GM12878 (cell line): Measurements from ENCODE around the gene CDH1. TPM values are rescaled to one million over a fixed set of nuclear protein-coding genes. Genes with fewer than 3 reads are reported as not detected.
"Not testable (repeated sequence)": the region's sequence is repeated elsewhere in the genome, so short reads cannot be mapped to it uniquely, and the experiment has no call there.

Experiments used
- ATAC-seq: fragments of 200-7000 bp; cut with Tn5 transposase; 3 replicates; pipeline ENCODE4 v1.9.1; 2020; ENCODE audit warnings: mild to moderate bottlenecking, moderate library complexity
- BruUV-seq: library from RNA; stranded (reverse); fragments of 400-500 nt; replicated peaks from 2 replicates; lab custom pipeline; 2021; lab: Mats Ljungman, UMichigan
- CTCF ChIA-PET: fragments of 300-600 bp; sonication (Branson Sonifier 250); formaldehyde crosslinking; extraction: SDS; loops from one replicate; lab custom pipeline; 2021; ENCODE audit warnings: inconsistent platforms; lab: Yijun Ruan, JAX
- POLR2A ChIA-PET: fragments of 350-600 bp; formaldehyde crosslinking; extraction: SDS; loops from one replicate; lab custom pipeline; 2021; ENCODE audit warnings: inconsistent platforms; lab: Charles Lee
- RAD21 ChIA-PET: fragments of 300-600 bp; sonication (Branson Sonifier 250); formaldehyde crosslinking; loops from one replicate; lab custom pipeline; 2023; ENCODE audit warnings: antibody characterized with exemption; ENCODE audit not compliant: unreplicated experiment; lab: Charles Lee
- SMC1A ChIA-PET: fragments of 300-600 bp; sonication (Branson Sonifier 250); formaldehyde crosslinking; loops from one replicate; lab custom pipeline; 2023; ENCODE audit not compliant: unreplicated experiment, uncharacterized antibody; lab: Charles Lee
- DNase-seq: peaks from one replicate; pipeline ENCODE4 v3.0.0-alpha.2; 2011; ENCODE audit warnings: low read depth, low spot score
- FAIRE-seq: peaks from 3 replicates; lab custom pipeline; 2011; peaks lifted over from hg19 to GRCh38; lab: Jason Lieb, UNC
- H2AFZ ChIP-seq: 2 replicates; pipeline ENCODE4 v1.6.0; 2011; ENCODE audit warnings: low read depth, low read length, control low read depth; ENCODE audit not compliant: control insufficient read depth
- H3K27ac ChIP-seq: 2 replicates; pipeline ENCODE4 v1.5.1; 2011; ENCODE audit warnings: control low read depth; ENCODE audit not compliant: control insufficient read depth, insufficient read depth
- H3K27me3 ChIP-seq, 2 experiments: replicated peaks in 1 of 2; 2 replicates each; pipeline versions ENCODE4 v1.6.0 to v1.6.1; 2011; ENCODE audit warnings: low read length in 1 of 2; ENCODE audit not compliant: control insufficient read depth in 2 of 2, insufficient read depth in 2 of 2
- H3K36me3 ChIP-seq, 2 experiments: 2 replicates each; pipeline ENCODE4 v1.5.1; 2011; ENCODE audit warnings: low read length in 1 of 2; ENCODE audit not compliant: control insufficient read depth in 2 of 2, insufficient read depth in 2 of 2
- H3K4me1 ChIP-seq: 2 replicates; pipeline ENCODE4 v1.6.1; 2011; ENCODE audit warnings: mild to moderate bottlenecking, low read length, moderate library complexity, mixed read lengths; ENCODE audit not compliant: control insufficient read depth, insufficient read depth
- H3K4me2 ChIP-seq: 2 replicates; pipeline ENCODE4 v1.6.0; 2011; ENCODE audit warnings: control low read depth; ENCODE audit not compliant: control insufficient read depth, insufficient read depth
- H3K4me3 ChIP-seq: fragments of 200-600 bp; sonication (generic); 2 replicates; pipeline ENCODE4 v1.5.1; 2016
- H3K79me2 ChIP-seq: 2 replicates; pipeline ENCODE4 v1.6.0; 2011; ENCODE audit warnings: low read length; ENCODE audit not compliant: control insufficient read depth, insufficient read depth
- H3K9ac ChIP-seq: 2 replicates; pipeline ENCODE4 v1.8.0; 2011; ENCODE audit warnings: low read length, control low read depth, mixed read lengths; ENCODE audit not compliant: control insufficient read depth, insufficient read depth
- H3K9me3 ChIP-seq: replicated peaks from 3 replicates; pipeline ENCODE4 v1.5.1; 2011; ENCODE audit warnings: mild to moderate bottlenecking, low read length; ENCODE audit not compliant: control insufficient read depth, insufficient read depth
- H4K20me1 ChIP-seq: 2 replicates; pipeline ENCODE4 v1.6.0; 2011; ENCODE audit not compliant: control insufficient read depth, insufficient read depth
- BCL11A ChIP-seq: IDR thresholded peaks from 2 replicates; pipeline ENCODE4 v1.6.1; 2011; ENCODE audit warnings: low read depth, low read length
- CEBPB ChIP-seq, 2 experiments: fragments of 150-350 bp in 1 of 2; IDR thresholded peaks; 2 replicates each; pipeline ENCODE4 v1.6.1; 2012 to 2014; ENCODE audit warnings: low read depth in 2 of 2, low read length in 2 of 2, borderline replicate concordance in 1 of 2, inconsistent platforms in 1 of 2
- GABPA ChIP-seq: IDR thresholded peaks from 2 replicates; pipeline ENCODE4 v1.6.1; 2014; ENCODE audit warnings: antibody characterized with exemption, low read depth, mild to moderate bottlenecking, inconsistent platforms
- POLR2AphosphoS5 ChIP-seq: IDR thresholded peaks from 2 replicates; pipeline ENCODE4 v1.6.1; 2011; ENCODE audit warnings: mild to moderate bottlenecking, low read length, inconsistent platforms
- RAD51 ChIP-seq: fragments of 450-650 bp; IDR thresholded peaks from 2 replicates; pipeline ENCODE4 v1.6.1; 2016; ENCODE audit warnings: moderate library complexity, mild to moderate bottlenecking, inconsistent platforms
- SREBF1 ChIP-seq: IDR thresholded peaks from 2 replicates; pipeline ENCODE4 v1.6.1; 2012; ENCODE audit warnings: mild to moderate bottlenecking, low read length
- SRF ChIP-seq, 2 experiments: IDR thresholded peaks; 2 replicates each; pipeline ENCODE4 v1.6.1; 2011; ENCODE audit warnings: low read depth in 2 of 2, low read length in 2 of 2, mild to moderate bottlenecking in 1 of 2, moderate library complexity in 1 of 2
- ZSCAN29 ChIP-seq: fragments of 450-650 bp; IDR thresholded peaks from 2 replicates; pipeline ENCODE4 v1.6.1; 2017; ENCODE audit warnings: mild to moderate bottlenecking, moderate library complexity
- WGBS: methylation state at CpG from one replicate; pipeline ENCODE4 v1.1.6; 2016; ENCODE audit warnings: low lambda C conversion rate; ENCODE audit not compliant: insufficient replicate concordance, insufficient coverage; ENCODE audit errors: missing lambda C conversion rate; 5-methylcytosine and 5-hydroxymethylcytosine counted together
- in situ Hi-C: fragments of 300-500 bp; cut with MboI; formaldehyde crosslinking; loops from 9 replicates; pipeline ENCODE4 v1.14.3; 2018; ENCODE audit warnings: mixed read lengths
- intact Hi-C: fragments of 100-400 bp; cut with micrococcal nuclease; formaldehyde crosslinking; loops from one replicate; pipeline ENCODE4 v1.14.2; 2022; ENCODE audit not compliant: unreplicated experiment
- polyA plus RNA-seq, 11 experiments: library from polyadenylated mRNA; depleted of rRNA in 4 of 11; unstranded in 6 of 11; stranded (reverse) in 5 of 11; fragments of >200 nt; fragmentation: Nextera tagmentation in 4 of 11; fragmentation: Illumina TruSeq in 1 of 11; extraction: Ambion mirVana in 4 of 11; extraction: Trizol in 1 of 11; gene quantifications; 1 replicate in 1 of 11; 2 replicates in 10 of 11; pipeline versions ENCODE4 v1.2.1 to v1.2.3, GENCODE V29; 2011 to 2016; ENCODE audit warnings: inconsistent platforms in 2 of 11, missing spikeins in 2 of 11, low read depth in 1 of 11
- total RNA-seq, 4 experiments: library from RNA; depleted of rRNA in 3 of 4; stranded (reverse); fragments of >200 nt in 3 of 4; fragmentation: Illumina TruSeq in 1 of 4; extraction: Trizol in 1 of 4; gene quantifications; 2 replicates each; pipeline versions ENCODE4 v1.2.1 to v1.2.3, GENCODE V29; 2013 to 2021
- TF ChIP-seq, protein P1 (sequence below): fragments of 450-650 bp; formaldehyde crosslinking; IDR thresholded peaks from 2 replicates; pipeline ENCODE4 v1.5.0; 2022; ENCODE audit warnings: mild to moderate bottlenecking, missing genetic modification characterization

CDH1 gene
- total and polyA plus RNA-seq, 10 of the 15 experiments (the other 5 are each of a cell fraction or from before 2014, with no cell fraction given), result 2.2 to 30.6 (median 17.7) TPM

DNA sequence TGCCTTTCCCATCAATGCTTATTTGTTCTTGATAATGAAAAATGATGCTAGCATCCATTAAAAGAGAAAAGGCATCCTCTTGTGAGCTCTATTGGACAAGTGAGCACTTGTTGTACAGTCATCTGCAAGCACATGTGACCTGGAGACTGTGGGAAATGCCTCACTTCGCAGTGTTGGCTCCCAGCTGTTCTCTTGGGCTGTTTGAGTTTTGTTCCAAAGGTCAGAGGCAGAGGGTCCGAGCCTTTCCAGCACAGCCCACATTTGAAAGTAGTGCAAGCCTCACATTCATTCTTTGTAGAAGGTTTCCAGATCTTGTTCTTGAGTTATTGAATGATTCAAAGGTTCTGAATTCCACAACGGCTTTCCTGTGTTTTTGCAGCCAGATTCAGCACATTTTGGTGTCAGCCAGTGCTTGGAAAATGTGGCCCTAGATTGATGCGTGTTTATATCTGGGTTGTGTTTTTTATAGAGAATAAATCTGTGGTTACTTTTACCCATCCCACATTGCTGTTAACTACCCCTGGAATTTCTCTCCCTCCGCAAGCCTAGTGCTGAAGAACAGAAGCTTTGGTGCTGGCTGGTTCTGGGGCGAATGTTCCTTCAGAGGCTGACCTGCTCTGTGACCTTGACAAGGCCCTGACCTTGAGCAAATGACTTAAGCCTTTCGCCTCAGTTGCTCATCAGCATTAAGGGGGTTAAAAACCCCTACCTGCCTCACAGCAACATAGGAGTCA lies 49.8 kb downstream of the CDH1 start:
- CTCF ChIA-PET, result no interaction called here
- H3K4me3 ChIP-seq, result no peak overlapping the region
- TF ChIP-seq, protein P1, sequence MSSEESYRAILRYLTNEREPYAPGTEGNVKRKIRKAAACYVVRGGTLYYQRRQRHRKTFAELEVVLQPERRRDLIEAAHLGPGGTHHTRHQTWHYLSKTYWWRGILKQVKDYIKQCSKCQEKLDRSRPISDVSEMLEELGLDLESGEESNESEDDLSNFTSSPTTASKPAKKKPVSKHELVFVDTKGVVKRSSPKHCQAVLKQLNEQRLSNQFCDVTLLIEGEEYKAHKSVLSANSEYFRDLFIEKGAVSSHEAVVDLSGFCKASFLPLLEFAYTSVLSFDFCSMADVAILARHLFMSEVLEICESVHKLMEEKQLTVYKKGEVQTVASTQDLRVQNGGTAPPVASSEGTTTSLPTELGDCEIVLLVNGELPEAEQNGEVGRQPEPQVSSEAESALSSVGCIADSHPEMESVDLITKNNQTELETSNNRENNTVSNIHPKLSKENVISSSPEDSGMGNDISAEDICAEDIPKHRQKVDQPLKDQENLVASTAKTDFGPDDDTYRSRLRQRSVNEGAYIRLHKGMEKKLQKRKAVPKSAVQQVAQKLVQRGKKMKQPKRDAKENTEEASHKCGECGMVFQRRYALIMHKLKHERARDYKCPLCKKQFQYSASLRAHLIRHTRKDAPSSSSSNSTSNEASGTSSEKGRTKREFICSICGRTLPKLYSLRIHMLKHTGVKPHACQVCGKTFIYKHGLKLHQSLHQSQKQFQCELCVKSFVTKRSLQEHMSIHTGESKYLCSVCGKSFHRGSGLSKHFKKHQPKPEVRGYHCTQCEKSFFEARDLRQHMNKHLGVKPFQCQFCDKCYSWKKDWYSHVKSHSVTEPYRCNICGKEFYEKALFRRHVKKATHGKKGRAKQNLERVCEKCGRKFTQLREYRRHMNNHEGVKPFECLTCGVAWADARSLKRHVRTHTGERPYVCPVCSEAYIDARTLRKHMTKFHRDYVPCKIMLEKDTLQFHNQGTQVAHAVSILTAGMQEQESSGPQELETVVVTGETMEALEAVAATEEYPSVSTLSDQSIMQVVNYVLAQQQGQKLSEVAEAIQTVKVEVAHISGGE (CRISPR knock-in tag), result no peak
- TF ChIP-seq RAD51, result no peak
- TF ChIP-seq GABPA, result no peak
- TF ChIP-seq POLR2AphosphoS5, result no peak
- TF ChIP-seq BCL11A, result no peak
- no peak for TF ChIP-seq SREBF1
- TF ChIP-seq ZSCAN29, result no peak
- TF ChIP-seq CEBPB (IDR thresholded peaks at IDR 0.05; ENCODE audit: borderline replicate concordance in 1 of 2, low read depth in 2 of 2, low read length in 2 of 2), result no peak
- no peak for TF ChIP-seq SRF (IDR thresholded peaks at IDR 0.05; ENCODE audit: low read depth in 2 of 2, low read length in 2 of 2)
- TF ChIP-seq, all 136 proteins: peak for 0
- Histone ChIP-seq H4K20me1 (no peaks in the 10 kb centered on the region), H3K27me3 (no peaks in the 10 kb centered on the region), H3K27ac (no peak overlapping the region), H3K36me3 (no peaks in the 10 kb centered on the region), H3K9me3 (no peaks in the 10 kb centered on the region; the same call in 2 of the 3 replicates), H2AFZ (no peak overlapping the region), H3K4me1 (peaks cover 17% of the 10 kb centered on the region), H3K79me2 (no peaks in the 10 kb centered on the region), H3K9ac (no peak overlapping the region), H3K4me2 (no peak overlapping the region)
- DNase-seq (no peak), FAIRE-seq (no peak), ATAC-seq (no peak)
- RAD21 ChIA-PET, result interaction anchor here (0.7 kb wide), 1 partner anchor 19 kb away, joined by 3 read pairs; no protein-coding TSS in a partner anchor
- whole genome bisulfite sequencing, result 56% methylated on average over 7 of the region's 7 CpGs
- intact Hi-C loops, result no loop called here
- POLR2A ChIA-PET, result interaction anchor here (0.6 to 0.7 kb wide), 3 partner anchors 46 to 702 kb away, joined by 3 to 4 read pairs (median 3); no protein-coding TSS in a partner anchor
- BruUV-seq, result no TSS peak
- in situ Hi-C loops, result no loop called here
- SMC1A ChIA-PET, result interaction anchor here (0.9 to 1.1 kb wide), 2 partner anchors 12 to 14 kb away, joined by 4 to 5 read pairs; no protein-coding TSS in a partner anchor

DNA sequence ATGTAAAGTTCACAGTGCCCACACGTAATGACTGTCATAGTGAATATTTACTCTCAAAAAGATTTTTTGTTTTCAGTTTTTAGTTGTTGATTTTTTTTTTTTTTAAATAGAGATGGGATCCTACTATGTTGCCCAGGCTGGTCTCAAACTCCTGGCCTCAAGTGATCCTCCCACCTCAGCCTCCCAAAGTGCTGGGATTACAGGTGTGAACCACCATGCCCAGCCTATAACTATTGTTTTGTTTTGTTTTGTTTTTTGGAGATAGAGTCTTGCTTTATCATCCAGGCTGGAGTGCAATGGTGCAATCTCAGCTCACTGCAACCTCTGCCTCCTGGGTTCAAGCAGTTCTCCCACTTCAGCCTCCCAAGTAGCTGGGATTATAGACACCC lies 50.3 kb downstream of the CDH1 start:
- 80% methylated on average over 1 of the region's 1 CpG for WGBS
- H3K36me3 ChIP-seq, H3K4me3 ChIP-seq, H3K27ac ChIP-seq, FAIRE-seq, BruUV-seq, DNase-seq, RAD21 ChIA-PET, H3K79me2 ChIP-seq, H2AFZ ChIP-seq, H3K4me2 ChIP-seq, in situ Hi-C loops, ATAC-seq, H3K9ac ChIP-seq, intact Hi-C loops, H4K20me1 ChIP-seq, H3K27me3 ChIP-seq, H3K9me3 ChIP-seq: not testable (repeated sequence)
- ChIA-PET CTCF (interaction anchor here (1.3 kb wide), 1 partner anchor 82 kb away, joined by 3 read pairs; no protein-coding TSS in a partner anchor), POLR2A (interaction anchor here (0.6 to 1.0 kb wide), 3 partner anchors 11 to 703 kb away, joined by 3 read pairs; no protein-coding TSS in a partner anchor), SMC1A (interaction anchor here (1.2 to 1.3 kb wide), 2 partner anchors 10 to 19 kb away, joined by 3 read pairs; no protein-coding TSS in a partner anchor)
- peaks cover 11% of the 10 kb centered on the region for H3K4me1 ChIP-seq
